Thyroid gland (tissue), 4 donors: ENCODE measurements around the gene MESP1.

Experiments used
- POLR2A ChIP-seq, 2 donors: fragments of 450-650 bp; IDR thresholded peaks; one replicate each; pipeline ENCODE4 v1.6.1; 2017; ENCODE audit warnings: antibody characterized with exemption in 2 of 2, mild to moderate bottlenecking in 2 of 2, moderate library complexity in 1 of 2
- TF ChIP-seq, protein P1 (sequence below), 6 experiments: fragments of 200-600 bp in 3 of 6; fragments of 450-650 bp in 3 of 6; sonication (generic) in 3 of 6; IDR thresholded peaks; one replicate each; pipeline ENCODE4 v1.5.1; 2016 to 2019; ENCODE audit warnings: antibody characterized with exemption in 6 of 6, mild to moderate bottlenecking in 2 of 6, inconsistent platforms in 1 of 6, moderate library complexity in 1 of 6

GRCh38 chr15:89750560-89751542, at the start of gene MESP1:
- TF ChIP-seq, protein P1, sequence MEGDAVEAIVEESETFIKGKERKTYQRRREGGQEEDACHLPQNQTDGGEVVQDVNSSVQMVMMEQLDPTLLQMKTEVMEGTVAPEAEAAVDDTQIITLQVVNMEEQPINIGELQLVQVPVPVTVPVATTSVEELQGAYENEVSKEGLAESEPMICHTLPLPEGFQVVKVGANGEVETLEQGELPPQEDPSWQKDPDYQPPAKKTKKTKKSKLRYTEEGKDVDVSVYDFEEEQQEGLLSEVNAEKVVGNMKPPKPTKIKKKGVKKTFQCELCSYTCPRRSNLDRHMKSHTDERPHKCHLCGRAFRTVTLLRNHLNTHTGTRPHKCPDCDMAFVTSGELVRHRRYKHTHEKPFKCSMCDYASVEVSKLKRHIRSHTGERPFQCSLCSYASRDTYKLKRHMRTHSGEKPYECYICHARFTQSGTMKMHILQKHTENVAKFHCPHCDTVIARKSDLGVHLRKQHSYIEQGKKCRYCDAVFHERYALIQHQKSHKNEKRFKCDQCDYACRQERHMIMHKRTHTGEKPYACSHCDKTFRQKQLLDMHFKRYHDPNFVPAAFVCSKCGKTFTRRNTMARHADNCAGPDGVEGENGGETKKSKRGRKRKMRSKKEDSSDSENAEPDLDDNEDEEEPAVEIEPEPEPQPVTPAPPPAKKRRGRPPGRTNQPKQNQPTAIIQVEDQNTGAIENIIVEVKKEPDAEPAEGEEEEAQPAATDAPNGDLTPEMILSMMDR (IDR thresholded peaks at IDR 0.05): peak; percentile 60 to 96 (median 73)
- peak; percentile 63 to 80 for TF ChIP-seq POLR2A (IDR thresholded peaks at IDR 0.05)
